Panc1 (cell line): ENCODE measurements around the gene HNF4A. TPM values are rescaled to one million over a fixed set of nuclear protein-coding genes. Genes with fewer than 3 reads are reported as not detected.

Source experiments
- ATAC-seq: fragments of 200-7000 bp; cut with Tn5 transposase; 2 replicates; pipeline ENCODE4 v1.9.1; 2020; ENCODE audit warnings: mild to moderate bottlenecking, moderate library complexity
- BruUV-seq: library from RNA; stranded (reverse); fragments of 400-500 nt; replicated peaks from 2 replicates; lab custom pipeline; 2021; lab: Mats Ljungman, UMichigan
- CTCF ChIA-PET: fragments of 300-600 bp; sonication (Branson Sonifier 250); formaldehyde crosslinking; loops from one replicate; lab custom pipeline; 2022; ENCODE audit warnings: antibody characterized with exemption; lab: Charles Lee
- POLR2A ChIA-PET: fragments of 300-600 bp; sonication (Branson Sonifier 250); formaldehyde crosslinking; loops from one replicate; lab custom pipeline; 2022; ENCODE audit warnings: antibody characterized with exemption; lab: Charles Lee
- DNase-seq: peaks from one replicate; pipeline ENCODE4 v3.0.0-alpha.2; 2010; ENCODE audit warnings: low read depth, low spot score
- H3K27ac ChIP-seq: 2 replicates; pipeline ENCODE4 v1.5.1; 2011; ENCODE audit warnings: mild to moderate bottlenecking, low read length, inconsistent platforms
- H3K27me3 ChIP-seq: fragments of 200-500 bp; sonication (Bioruptor generic); 2 replicates; pipeline ENCODE4 v1.6.0; 2014; ENCODE audit warnings: low read length, inconsistent platforms; ENCODE audit not compliant: control insufficient read depth, insufficient read depth
- H3K36me3 ChIP-seq: fragments of 200-500 bp; sonication (Bioruptor generic); 2 replicates; pipeline ENCODE4 v1.5.1; 2014; ENCODE audit warnings: inconsistent platforms, mild to moderate bottlenecking, low read length, moderate library complexity; ENCODE audit not compliant: control insufficient read depth, insufficient read depth
- H3K4me1 ChIP-seq: 2 replicates; pipeline ENCODE4 v1.5.1; 2011; ENCODE audit warnings: inconsistent platforms, mild to moderate bottlenecking, low read length, moderate library complexity; ENCODE audit not compliant: control insufficient read depth, insufficient read depth
- H3K4me3 ChIP-seq, 2 experiments: 2 replicates each; pipeline ENCODE4 v1.5.1; 2011 to 2012; ENCODE audit warnings: low read depth in 2 of 2, low read length in 2 of 2, mild to moderate bottlenecking in 2 of 2, inconsistent platforms in 1 of 2, moderate library complexity in 1 of 2
- H3K9me3 ChIP-seq: fragments of 200-500 bp; sonication (Bioruptor generic); 2 replicates; pipeline ENCODE4 v1.5.1; 2014; ENCODE audit warnings: low read depth, mild to moderate bottlenecking, inconsistent platforms, low read length, moderate library complexity; ENCODE audit not compliant: control insufficient read depth, insufficient read depth
- CTCF ChIP-seq: fragments of 450-650 bp; IDR thresholded peaks from 2 replicates; pipeline ENCODE4 v1.5.1; 2017; ENCODE audit warnings: mild to moderate bottlenecking
- POLR2AphosphoS5 ChIP-seq: IDR thresholded peaks from 2 replicates; pipeline ENCODE4 v1.6.1; 2012; ENCODE audit warnings: mild to moderate bottlenecking, low read depth, low read length, moderate library complexity
- SIN3A ChIP-seq: IDR thresholded peaks from 2 replicates; pipeline ENCODE4 v1.6.1; 2012; ENCODE audit warnings: low read depth, mild to moderate bottlenecking, low read length, moderate library complexity, borderline replicate concordance; ENCODE audit not compliant: insufficient read depth
- TCF7L2 ChIP-seq: IDR thresholded peaks from 2 replicates; pipeline ENCODE4 v1.6.1; 2011; ENCODE audit warnings: mild to moderate bottlenecking, low read depth, low read length, inconsistent platforms
- in situ Hi-C: cut with HindIII; loops from 2 replicates; pipeline ENCODE4 v1.10.0; 2016; ENCODE audit warnings: low sequenced_read_pairs, low pct_unique_long_range_greater_than_20kb
- intact Hi-C: fragments of 100-400 bp; cut with micrococcal nuclease; formaldehyde crosslinking; loops from one replicate; pipeline ENCODE4 v1.10.0; 2022; ENCODE audit not compliant: unreplicated experiment
- total RNA-seq: library from RNA; stranded (reverse); gene quantifications from one replicate; pipeline ENCODE4 v1.2.1, GENCODE V29; 2021; ENCODE audit not compliant: unreplicated experiment
- TF ChIP-seq, protein P1 (sequence below), 2 experiments: IDR thresholded peaks; 2 replicates each; pipeline ENCODE4 v1.6.1; 2011 to 2012; ENCODE audit warnings: low read depth in 2 of 2, control low read depth in 1 of 2, low read length in 1 of 2, mild to moderate bottlenecking in 1 of 2, moderate library complexity in 1 of 2; ENCODE audit not compliant: insufficient read depth in 1 of 2

The HNF4A gene
- total RNA-seq, 1 experiment from 2014 or later: 0.28 TPM

GRCh38 chr20:44431502-44432234, 76.2 kb downstream of the HNF4A start:
- H3K27me3 ChIP-seq: no peaks in the 10 kb centered on the region; the same call in none of the 2 replicates
- no peaks in the 10 kb centered on the region for H3K4me1 ChIP-seq
- DNase-seq (no peak), ATAC-seq (no peak)
- BruUV-seq: no TSS peak
- no peaks in the 10 kb centered on the region for H3K9me3 ChIP-seq
- in situ Hi-C loops: no loop called here
- intact Hi-C loops: no loop called here
- no peak overlapping the region for H3K27ac ChIP-seq
- no peak for TF ChIP-seq SIN3A
- no peaks in the 10 kb centered on the region for H3K36me3 ChIP-seq
- no peak overlapping the region for H3K4me3 ChIP-seq
- POLR2A ChIA-PET: no interaction called here
- CTCF ChIA-PET: interaction anchor here (0.6 kb wide), 1 partner anchor 144 kb away, joined by 4 read pairs; no protein-coding TSS in a partner anchor

DNA sequence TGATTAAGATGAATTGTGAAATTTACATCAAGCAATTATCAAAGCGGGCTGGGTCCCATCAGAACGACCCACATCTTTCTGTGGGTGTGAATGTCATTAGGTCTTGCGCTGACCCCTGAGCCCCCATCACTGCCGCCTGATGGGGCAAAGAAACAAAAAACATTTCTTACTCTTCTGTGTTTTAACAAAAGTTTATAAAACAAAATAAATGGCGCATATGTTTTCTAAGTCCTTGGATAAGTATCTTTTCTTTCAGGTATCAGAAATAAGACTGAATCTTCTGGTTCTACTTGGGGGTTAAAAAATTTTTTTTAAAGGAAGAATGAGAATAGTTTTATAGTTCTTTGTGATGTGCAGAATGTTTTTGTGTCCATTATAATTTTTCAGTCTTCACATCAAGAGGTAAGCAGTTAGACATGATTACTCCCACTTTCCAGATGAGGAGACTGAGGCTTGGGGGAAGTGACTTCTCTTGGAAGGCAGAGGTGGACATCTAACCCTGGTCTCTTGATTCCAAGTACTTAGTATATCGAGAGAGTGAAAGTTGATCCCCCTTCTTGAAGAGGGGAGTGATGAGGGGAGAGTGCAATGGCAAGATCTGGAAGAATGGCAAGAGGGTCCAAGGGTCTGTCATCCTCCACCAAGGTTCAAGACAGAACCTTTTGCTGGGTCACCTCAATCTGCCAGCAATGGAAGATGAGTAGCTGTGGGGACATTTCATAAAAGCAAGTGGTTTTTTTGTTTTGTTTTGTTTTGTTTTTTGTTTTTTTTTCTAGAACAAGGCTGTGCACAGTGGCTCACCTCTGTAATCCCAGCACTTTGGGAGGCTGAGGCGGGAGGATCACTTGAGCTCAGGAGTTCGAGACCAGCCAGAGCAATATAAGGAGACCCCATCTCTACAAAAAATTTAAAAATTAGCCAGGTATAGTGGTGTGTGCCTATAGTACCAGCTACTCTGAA, 77.4 kb downstream of the HNF4A start:
- intact Hi-C loops (no loop called here), in situ Hi-C loops (no loop called here)
- Histone ChIP-seq H3K36me3 (no peaks in the 10 kb centered on the region), H3K4me3 (no peak overlapping the region), H3K27me3 (no peaks in the 10 kb centered on the region; the same call in none of the 2 replicates), H3K9me3 (no peaks in the 10 kb centered on the region), H3K27ac (no peak overlapping the region), H3K4me1 (no peaks in the 10 kb centered on the region)
- TF ChIP-seq CTCF: no peak
- no peak for TF ChIP-seq TCF7L2
- no peak for TF ChIP-seq SIN3A
- no peak for TF ChIP-seq POLR2AphosphoS5
- TF ChIP-seq, protein P1, sequence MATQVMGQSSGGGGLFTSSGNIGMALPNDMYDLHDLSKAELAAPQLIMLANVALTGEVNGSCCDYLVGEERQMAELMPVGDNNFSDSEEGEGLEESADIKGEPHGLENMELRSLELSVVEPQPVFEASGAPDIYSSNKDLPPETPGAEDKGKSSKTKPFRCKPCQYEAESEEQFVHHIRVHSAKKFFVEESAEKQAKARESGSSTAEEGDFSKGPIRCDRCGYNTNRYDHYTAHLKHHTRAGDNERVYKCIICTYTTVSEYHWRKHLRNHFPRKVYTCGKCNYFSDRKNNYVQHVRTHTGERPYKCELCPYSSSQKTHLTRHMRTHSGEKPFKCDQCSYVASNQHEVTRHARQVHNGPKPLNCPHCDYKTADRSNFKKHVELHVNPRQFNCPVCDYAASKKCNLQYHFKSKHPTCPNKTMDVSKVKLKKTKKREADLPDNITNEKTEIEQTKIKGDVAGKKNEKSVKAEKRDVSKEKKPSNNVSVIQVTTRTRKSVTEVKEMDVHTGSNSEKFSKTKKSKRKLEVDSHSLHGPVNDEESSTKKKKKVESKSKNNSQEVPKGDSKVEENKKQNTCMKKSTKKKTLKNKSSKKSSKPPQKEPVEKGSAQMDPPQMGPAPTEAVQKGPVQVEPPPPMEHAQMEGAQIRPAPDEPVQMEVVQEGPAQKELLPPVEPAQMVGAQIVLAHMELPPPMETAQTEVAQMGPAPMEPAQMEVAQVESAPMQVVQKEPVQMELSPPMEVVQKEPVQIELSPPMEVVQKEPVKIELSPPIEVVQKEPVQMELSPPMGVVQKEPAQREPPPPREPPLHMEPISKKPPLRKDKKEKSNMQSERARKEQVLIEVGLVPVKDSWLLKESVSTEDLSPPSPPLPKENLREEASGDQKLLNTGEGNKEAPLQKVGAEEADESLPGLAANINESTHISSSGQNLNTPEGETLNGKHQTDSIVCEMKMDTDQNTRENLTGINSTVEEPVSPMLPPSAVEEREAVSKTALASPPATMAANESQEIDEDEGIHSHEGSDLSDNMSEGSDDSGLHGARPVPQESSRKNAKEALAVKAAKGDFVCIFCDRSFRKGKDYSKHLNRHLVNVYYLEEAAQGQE (IDR thresholded peaks at IDR 0.05; ENCODE audit: insufficient read depth in 1 of 2, low read depth in 2 of 2, low read length in 1 of 2): no peak
- DNase-seq (no peak), ATAC-seq (no peak)
- ChIA-PET POLR2A (no interaction called here), CTCF (no interaction called here)
- no TSS peak for BruUV-seq
